ENCODE data around the gene LMNTD2.

The LMNTD2 gene

DNA sequence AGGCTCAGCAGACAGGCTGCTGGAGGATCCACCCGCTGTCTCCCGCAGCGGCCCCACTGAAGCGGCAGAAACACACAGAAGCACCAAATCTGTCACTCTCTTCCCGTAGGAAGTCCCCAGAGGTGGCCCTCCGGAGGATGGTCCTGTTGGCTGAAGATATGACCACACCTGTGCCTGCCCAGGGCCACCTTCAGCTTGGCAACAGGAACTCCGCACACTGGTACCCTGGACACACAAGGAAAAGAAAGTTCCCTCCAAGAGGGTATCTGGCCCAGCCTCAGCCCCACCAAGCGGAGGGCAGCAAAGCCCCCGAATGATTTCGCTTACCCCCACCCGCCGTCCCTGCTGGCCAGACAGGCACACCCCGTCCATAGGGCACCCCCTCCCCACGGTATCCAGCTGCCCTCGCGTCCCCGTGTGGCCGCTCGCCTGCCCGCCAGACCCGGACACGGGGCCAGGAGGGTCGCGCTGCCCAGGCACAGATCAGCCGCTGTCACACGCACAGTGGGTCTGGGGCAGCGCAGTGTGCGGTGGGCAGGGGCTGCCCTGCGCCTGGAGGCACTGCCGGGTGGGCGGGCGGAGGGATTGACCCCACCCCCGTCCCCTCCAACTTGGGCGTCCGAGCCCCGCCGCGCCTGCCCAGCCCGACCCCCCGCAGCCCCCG, 7.2 kb upstream of the LMNTD2 start:
- no peak for DNase-seq

DNA sequence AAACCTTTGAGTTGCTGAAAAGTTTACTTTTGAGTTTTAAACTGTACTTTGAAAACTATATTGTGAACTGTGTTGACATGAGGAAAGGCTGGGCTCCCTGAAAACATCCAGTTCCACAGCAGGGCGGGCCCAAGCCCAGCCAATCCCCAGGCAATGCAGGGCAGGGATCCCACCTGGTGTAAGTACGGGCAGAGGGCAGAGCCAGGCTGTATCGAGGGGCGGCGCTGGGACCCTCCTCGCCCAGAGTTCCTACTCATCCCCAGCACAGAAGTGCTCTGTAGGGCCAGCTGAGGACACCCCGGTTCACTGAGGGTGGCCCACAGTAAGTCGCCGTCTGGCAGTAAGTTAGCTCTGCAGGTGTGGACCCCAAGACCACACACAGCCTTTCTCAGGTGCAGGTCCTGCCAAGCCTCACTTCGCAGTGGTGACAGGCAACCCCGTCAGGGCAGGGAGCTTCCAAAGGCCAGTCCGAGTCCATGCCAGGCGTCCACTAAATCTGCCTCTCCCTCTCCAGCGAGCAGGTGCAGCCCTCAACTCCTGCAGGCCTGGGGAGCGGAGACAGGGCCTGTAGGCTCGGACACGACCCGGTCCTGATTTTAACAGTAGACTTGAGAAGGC, 6.6 kb upstream of the LMNTD2 start:
- DNase-seq, result no peak

DNA sequence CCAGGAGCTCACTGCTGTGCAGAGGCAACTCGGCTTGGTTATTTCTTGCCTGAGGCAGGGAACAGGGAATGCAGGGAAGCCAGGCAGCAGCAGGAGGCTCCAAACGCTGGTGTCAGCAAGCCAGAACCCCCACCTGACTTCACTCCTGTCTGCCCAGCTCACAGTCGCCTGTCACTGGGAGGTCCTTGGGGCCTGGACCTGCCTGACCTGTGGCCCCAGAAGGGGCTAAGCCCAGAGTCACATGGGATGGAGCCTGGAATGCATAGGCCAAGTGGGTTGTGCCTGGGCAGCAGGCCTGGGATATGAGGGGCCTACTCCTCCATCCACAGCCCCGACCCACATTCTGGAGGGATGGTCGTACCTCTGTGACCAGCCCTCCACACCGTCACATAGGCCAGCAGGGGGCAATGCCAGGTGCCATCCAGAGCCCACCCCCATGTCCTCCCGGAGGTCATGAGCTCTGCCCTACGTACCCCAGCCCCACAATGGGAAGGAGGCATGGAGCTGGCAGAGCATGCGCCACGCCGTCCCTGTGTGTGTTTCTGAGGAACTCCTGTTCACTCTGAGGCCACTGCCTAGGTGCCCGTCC, 5.5 kb upstream of the LMNTD2 start:
- no peak for DNase-seq

DNA sequence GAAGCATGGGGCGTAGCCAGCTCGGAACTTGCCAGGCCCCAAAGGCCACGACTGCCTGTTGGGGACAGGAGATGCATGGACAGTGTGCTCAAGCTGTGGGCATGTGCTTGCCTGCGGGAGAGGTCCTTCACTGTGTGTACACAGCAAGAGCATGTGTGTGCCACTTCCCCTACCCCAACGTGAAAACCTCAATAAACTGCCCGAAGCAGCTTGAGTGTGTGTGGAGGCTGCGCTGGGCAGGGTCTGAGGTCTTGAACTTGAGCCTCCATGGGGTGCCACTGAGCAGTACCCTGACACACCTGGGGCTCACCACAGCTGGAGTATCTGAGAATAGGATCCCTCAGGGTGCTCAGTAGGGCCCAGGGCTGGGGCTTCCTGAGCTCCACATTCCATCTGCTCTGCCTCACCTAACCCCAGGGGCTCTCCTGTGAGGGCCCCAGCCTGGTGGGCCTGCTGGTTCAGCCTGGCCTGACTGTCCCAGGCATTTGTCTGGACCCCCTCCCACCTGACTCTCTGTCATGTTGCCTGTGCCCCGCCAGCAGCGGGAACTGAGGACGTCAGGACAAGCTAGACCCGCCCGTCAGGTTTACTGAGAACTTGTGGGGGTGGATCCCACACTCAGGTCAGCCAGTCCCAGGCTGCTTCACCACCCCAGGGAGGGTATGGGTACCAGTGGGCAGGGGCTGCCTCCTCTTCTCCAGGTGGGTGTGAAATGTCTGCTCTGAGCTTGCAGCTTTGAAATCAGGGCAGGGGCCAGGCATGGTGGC, 3.5 kb upstream of the LMNTD2 start:
- no peak for DNase-seq

DNA sequence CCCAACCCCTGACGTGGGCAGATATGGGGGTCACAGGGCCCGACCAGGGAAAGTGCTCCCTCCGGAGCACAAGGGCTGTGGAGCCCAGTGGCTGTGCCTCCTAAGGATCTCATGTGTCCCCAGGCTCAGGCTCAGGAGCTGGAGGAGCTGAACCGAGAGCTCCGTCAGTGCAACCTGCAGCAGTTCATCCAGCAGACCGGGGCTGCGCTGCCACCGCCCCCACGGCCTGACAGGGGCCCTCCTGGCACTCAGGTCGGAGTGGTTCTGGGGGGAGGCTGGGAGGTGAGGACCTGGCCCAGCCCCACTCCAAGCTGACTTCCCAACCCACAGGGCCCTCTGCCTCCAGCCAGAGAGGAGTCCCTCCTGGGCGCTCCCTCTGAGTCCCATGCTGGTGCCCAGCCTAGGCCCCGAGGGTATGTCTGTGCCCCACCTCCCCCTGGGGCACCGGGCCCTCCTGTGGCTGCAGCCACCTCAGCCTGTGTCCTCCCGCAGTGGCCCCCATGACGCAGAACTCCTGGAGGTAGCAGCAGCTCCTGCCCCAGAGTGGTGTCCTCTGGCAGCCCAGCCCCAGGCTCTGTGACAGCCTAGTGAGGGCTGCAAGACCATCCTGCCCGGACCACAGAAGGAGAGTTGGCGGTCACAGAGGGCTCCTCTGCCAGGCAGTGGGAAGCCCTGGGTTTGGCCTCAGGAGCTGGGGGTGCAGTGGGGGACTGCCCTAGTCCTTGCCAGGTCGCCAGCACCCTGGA, 2.7 kb upstream of the LMNTD2 start:
- DNase-seq, result no peak

DNA sequence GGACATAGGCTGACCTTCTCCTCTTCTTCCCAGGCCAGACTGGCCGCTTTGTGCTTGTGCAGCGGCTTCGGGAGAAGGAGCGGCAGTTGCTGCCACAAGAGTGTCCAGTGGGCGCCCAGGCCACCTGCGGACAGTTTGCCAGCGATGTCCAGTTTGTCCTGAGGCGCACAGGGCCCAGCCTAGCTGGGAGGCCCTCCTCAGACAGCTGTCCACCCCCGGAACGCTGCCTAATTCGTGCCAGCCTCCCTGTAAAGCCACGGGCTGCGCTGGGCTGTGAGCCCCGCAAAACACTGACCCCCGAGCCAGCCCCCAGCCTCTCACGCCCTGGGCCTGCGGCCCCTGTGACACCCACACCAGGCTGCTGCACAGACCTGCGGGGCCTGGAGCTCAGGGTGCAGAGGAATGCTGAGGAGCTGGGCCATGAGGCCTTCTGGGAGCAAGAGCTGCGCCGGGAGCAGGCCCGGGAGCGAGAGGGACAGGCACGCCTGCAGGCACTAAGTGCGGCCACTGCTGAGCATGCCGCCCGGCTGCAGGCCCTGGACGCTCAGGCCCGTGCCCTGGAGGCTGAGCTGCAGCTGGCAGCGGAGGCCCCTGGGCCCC, 1.6 kb upstream of the LMNTD2 start:
- DNase-seq, result no peak

DNA sequence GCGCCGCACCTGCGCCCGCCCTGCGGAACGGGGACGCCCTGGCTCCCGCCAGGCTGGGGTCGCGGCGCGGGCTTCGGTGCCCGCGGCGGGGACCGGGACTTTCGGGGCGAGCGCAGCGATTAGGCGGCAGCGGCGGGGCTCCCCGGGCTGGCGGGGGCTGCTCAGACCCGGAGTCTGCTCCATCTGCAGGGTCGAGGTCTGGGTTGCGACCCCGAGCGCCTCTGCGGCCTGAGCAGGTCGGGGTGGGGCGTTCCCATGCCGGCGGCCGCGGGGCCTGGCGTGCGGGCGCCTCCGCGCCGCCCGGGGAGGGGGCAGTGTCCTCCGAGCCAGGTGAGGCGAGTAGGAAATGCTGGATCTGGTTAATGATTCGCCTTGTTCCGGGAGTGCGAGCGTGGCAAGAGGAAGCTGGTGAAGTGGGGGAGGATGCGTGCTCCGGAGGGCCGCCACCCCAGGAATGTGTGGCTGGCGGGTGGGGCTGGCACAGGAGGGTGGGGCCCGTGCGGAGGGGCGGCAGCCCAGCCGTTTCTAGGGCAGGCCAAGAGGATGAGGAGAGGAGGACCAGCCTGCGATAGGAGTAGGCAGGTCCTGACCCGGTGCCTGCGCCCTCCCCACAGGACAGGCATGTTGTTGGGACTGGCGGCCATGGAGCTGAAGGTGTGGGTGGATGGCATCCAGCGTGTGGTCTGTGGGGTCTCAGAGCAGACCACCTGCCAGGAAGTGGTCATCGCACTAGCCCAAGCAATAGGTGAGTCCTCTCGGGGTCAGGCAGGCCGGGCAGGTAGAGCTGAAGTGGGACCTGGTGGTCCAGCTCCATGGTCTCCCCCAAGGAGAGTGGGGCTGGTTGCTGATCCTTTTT, 838 bp upstream of the LMNTD2 start:
- DNase-seq, result no peak

DNA sequence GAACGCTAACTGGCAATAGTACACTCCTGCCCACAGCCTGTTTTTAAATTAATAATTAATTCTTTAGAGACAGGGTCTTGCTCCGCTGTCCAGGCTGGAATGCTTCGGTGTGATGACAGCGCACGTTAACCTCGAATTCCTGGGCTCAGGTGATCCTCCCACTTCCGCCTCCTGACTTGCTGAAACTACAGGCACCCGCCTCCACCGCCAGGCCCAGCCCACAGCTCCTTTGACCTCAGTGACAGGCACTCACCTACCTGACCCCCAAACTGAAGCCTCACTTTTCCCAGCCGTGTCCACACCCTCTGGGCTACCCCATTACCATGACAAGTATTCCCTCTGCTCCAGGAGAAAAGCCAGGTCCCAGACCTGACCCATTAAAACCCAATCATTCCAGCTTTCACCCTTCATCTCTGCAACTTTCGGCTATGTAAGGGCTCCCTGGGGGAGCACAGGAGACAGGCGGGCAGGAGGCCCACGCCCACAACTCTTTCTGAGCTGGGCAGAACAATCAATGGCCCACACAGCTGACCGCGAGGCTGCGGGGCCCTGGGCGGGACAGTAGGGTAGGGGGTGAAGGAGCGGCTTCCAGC, 730 bp downstream of the LMNTD2 start:
- no peak for DNase-seq

DNA sequence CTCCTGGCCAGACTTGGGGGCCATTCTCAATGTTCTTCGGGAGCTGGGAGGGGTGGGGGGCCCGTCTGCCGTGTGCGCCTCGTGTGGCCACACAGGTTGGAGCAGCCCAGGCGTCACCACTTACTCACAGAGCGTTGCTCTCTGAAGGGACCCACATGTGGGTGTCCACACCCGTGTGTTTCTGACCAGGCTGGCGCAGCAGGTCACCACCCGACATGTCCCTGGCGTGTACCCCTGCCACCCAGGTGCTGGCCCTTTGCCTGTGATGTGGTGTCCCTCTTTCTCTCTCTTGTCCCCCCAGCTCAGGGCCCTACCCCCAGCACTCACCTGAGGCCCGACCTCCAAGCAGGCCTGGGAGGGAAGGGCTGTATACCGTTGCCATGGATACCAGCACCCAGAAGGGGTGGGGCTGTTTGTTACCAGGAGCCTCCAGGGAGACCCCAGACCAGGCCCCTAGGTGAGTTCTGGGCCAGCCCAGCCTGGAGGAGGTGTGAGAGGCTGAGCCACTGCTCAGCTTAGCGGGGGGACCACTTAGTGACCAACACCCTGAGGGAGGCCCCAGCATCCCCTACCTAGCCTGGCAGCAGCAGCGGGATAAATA, 1.4 kb downstream of the LMNTD2 start:
- DNase-seq, result no peak

DNA sequence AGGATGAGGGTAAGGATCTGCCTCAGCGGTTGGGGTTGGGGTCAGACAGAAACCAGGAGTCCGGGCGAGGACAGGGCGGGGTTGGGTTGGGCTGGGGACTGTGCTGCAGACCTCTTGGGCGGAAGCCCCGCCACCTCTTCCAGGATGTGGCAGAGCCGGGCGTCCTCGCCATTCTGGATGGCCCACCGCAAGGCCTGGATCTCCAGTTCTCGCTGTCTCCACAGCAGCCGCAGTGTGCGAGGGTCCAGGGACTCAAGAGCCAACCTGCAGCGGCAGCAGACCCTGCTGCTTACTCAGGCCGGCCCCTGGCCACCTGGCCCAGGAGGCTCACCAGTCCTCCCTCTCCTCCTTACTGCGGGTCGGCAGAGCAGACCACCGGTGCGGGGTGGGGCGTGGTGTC, 2.0 kb downstream of the LMNTD2 start:
- no peak for DNase-seq

DNA sequence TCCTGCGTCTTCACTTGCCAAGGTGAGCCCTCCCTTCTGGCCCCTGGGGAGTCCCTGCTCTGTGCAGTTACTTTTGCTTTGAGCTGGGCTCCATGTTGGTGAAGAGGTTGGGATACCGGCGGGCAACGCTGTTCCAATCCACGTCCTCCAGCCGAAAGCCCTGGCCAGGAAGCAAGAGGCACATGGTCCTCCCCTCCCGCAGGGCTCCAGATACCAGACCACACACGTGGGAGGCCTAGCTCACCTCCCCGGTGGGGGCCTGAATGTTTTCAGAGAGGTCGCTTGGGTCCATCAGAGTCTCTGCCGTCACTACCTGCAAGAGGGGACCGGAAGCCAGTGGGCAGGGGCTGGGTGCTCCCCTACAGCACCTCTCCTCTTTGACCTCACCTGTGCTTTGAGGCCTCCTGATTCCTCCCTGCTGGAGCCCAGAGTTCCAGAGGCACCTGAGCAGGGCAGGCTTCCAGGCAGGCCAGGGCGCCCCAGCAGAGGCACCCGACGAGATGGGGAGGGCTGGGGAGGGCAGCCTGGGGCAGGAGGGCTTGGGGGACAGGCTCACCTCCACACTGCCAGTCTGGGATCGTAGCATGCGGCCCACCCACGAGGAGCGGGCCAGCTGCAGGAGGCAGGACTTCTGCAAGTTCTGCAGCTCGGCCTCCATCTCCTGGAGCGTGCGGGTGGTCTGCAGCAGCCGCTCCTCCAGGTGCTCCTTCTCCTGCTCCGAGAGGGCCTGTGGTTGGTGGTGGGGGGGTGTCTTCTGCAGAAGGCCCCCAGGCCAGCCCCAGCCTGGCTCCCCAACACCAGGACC, 3.0 kb downstream of the LMNTD2 start:
- no peak for DNase-seq

DNA sequence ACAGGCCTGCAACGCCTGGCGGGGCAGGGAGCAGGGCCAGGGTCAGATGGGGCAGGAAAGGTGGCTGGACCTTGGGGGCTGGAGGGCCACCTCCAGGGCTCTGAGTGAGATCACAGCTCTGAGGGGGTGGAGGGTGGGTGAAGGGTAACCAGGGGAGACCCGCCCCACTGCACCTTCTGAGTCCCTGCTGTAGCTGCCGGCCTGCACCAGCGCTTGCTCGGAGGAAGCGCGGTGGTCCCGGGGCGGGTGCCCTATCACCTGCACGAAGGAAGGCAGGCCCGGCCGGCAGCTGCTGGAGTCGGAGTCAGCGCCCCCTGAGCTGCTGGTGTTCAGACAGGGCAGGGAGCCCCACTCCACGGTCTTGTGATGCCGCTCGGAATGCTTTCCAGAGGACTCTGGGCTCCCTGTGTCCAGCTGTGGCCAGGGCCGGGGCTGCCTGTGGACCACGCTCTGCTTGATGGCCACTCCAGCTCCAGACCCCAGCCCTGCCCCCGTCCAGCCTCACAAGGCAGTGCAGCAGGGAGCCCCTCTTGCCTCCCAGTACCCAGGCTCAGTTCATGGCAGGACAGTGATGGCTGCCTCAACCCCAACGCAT, 3.8 kb downstream of the LMNTD2 start:
- no peak for DNase-seq

DNA sequence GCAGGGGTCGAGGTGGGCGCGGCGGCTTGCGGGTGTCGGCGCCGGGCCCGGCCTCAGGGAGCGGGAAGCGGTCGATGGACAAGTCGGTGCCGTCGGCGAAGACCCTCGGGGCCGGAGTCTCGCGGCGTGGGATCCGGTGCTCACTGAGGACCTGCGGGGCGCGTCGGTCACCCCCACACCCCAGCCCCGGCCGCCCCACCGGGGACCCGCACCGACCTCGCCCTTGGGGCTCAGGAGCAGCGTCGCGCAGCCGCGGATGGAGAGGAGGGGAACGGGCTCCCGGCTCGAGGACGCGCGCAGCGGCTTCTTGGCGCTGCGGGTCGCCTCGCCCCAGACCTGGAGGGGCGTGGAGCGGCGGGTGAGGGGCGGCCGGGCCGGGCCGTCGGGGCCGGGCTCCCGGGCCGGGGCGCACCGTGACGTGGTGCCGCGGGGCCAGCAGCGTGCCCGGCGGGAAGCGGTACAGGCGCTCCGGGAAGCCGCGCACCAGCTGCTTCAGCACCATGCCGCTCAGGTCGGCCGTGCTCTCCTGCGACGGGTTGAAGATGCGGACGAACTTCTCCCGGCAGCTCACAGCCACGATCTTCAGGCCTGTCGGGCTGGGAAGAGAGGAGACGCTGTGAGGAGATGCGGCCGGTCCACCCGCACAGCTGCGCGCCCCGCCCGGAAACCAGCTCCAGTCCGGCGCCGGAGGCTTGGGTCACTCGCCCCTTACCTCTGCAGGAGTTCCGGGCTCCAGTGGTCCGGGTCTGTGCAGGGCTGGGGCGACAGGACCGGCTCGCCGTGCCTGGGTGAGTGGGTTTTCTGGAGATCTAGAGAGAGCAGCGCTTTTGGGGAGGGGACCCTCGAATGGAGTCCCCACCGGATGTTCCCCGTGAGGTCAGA, 4.5 kb downstream of the LMNTD2 start:
- DNase-seq, result no peak

DNA sequence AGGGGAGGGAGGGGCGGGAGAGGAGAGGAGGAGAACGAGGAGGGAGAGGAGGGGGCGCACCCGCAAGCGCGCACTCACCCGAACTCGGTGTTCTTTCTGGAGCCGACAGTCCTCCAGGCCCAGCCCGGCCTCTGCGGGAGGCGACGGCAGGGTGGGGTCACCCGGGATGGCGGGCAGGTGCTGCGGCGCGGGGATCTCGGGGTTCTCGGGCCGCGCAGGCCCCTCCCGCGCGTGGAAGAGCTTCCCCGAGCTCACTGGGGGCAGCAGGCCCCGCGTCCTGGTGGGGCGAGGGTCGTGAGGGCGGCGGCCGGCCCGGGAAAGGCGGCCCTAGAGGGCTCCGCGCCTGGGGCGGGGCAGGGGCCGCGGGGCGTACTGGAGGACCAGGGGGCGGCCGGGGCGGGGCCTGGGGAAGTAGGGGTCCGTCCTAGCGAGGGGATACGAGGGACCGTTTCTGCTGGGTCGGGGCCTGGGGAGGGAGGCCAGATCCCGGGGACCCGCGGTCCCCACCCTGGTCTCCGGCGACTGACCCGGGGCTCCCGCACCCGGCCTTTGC, 5.2 kb downstream of the LMNTD2 start:
- no peak for DNase-seq

DNA sequence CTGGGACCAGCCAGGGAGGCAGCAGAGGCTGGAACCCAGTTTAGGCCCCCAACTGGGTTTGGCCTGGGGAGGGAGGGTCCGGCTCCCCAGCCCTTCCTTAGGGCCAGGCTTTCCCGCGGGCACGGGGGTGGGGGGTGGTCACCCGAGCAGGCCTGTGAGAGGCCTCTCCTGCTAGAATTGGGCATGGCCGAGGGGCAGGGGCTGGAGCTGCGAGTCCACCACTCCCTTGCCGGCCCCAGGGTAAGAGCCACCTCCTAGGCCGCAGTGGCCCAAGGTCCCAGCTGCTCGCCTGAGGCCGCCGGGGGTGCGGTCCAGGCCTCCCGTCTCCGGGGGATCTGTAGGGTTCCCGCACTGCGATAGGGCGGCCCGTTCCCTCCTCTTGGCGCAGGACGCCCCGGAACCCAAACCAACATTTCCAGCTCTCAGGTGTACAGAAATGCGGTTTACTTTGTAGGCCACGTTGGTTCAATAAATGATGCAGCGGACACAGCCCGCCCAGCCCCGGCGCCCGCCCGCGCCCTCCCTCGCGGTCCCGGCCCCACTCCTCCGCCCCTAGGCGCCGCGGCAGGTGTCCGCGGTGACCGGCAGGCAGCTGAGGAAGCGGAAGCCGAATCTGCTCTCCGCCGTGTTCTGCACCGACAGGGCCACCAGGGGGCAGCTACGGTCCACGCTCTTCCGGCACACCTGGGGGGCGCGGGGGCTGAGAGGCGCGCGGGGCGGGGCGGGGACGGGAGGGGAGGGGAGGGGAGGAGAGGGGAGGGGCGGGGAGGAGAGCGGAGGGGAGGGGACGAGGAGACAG, 5.9 kb downstream of the LMNTD2 start:
- DNase-seq, result no peak

DNA sequence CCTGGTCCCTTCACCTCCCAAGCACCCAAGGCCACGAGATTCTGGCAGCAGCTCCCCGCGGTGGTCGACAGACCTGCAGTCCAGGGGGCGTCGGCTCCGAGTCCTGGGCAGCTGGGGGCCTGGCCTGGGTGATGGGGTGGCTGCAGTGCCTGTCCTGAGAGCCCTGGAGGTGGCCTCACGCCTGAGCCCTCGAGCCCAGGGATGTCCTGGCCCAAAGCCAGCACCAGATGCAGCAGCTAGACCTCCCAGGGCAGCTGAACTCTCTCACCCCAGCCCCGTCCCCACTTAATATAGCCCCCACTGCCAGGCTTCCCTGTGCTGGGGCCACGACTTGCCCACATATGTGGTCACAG, 6.6 kb downstream of the LMNTD2 start:
- DNase-seq, result no peak

Data from NCI-H446 treated with DMSO at 0.1 percent for 48 hours (cell line).